ENCODE results near the gene MCEMP1.

GRCh38 chr19:7703332-7703731 is 26.4 kb downstream of the MCEMP1 start:
- no peak for TF ChIP-seq CTCF (IDR thresholded peaks at IDR 0.05; ENCODE audit: insufficient read depth, low read depth, low read length)
- TF ChIP-seq EZH2 (IDR thresholded peaks at IDR 0.05; ENCODE audit: insufficient read depth, low read length), result no peak

Data from astrocyte (in vitro differentiated cells and primary cell).